DND-41 (cell line): ENCODE data around the gene TECPR2.

Source experiments
- ATAC-seq: fragments of 200-7000 bp; cut with Tn5 transposase; 3 replicates; pipeline ENCODE4 v1.9.1; 2021; ENCODE audit warnings: low read depth; ENCODE audit not compliant: insufficient read depth
- DNase-seq: peaks from one replicate; pipeline ENCODE4 v3.0.0-alpha.2; 2020
- H2AFZ ChIP-seq: 2 replicates; pipeline ENCODE4 v1.6.0; 2012; ENCODE audit warnings: low read depth, low read length
- H3K27ac ChIP-seq: 2 replicates; pipeline ENCODE4 v1.5.1; 2012; ENCODE audit warnings: low read length, inconsistent platforms
- H3K27me3 ChIP-seq: fragments of 200-600 bp; sonication (generic); 2 replicates; pipeline ENCODE4 v1.6.0; 2012; ENCODE audit warnings: low read length, mild to moderate bottlenecking, inconsistent platforms; ENCODE audit not compliant: insufficient read depth, poor library complexity
- H3K36me3 ChIP-seq: 2 replicates; pipeline ENCODE4 v1.5.1; 2012; ENCODE audit warnings: low read length, inconsistent platforms; ENCODE audit not compliant: insufficient read depth
- H3K4me1 ChIP-seq: 2 replicates; pipeline ENCODE4 v1.5.1; 2012; ENCODE audit warnings: mild to moderate bottlenecking, low read length; ENCODE audit not compliant: insufficient read depth
- H3K4me2 ChIP-seq: 2 replicates; pipeline ENCODE4 v1.6.0; 2012; ENCODE audit warnings: mild to moderate bottlenecking, moderate library complexity, low read length, inconsistent platforms; ENCODE audit not compliant: insufficient read depth
- H3K4me3 ChIP-seq, 2 experiments: fragments of 200-600 bp in 1 of 2; shearing (Covaris generic) in 1 of 2; 2 replicates each; pipeline ENCODE4 v1.5.1; 2012 to 2016; ENCODE audit warnings: inconsistent platforms in 2 of 2, low read length in 2 of 2, mild to moderate bottlenecking in 2 of 2, low read depth in 1 of 2, moderate library complexity in 1 of 2
- H3K79me2 ChIP-seq: 2 replicates; pipeline ENCODE4 v1.6.0; 2012; ENCODE audit warnings: low read length, inconsistent platforms; ENCODE audit not compliant: insufficient read depth
- H3K9ac ChIP-seq: 2 replicates; pipeline ENCODE4 v1.6.0; 2012; ENCODE audit warnings: low read depth, mild to moderate bottlenecking, inconsistent platforms, low read length, moderate library complexity
- H3K9me3 ChIP-seq: 2 replicates; pipeline ENCODE4 v1.5.1; 2012; ENCODE audit warnings: low read length, moderate library complexity, mild to moderate bottlenecking, inconsistent platforms; ENCODE audit not compliant: insufficient read depth, severe bottlenecking
- H4K20me1 ChIP-seq: 2 replicates; pipeline ENCODE4 v1.6.0; 2012; ENCODE audit warnings: low read length; ENCODE audit not compliant: insufficient read depth
- EZH2 ChIP-seq: IDR thresholded peaks from 3 replicates; pipeline ENCODE4 v1.6.1; 2012; ENCODE audit warnings: borderline replicate concordance, low read depth, mild to moderate bottlenecking, moderate library complexity, low read length, inconsistent platforms; ENCODE audit not compliant: severe bottlenecking
- TF ChIP-seq, protein P1 (sequence below): IDR thresholded peaks from 2 replicates; pipeline ENCODE4 v1.5.1; 2012; ENCODE audit warnings: borderline replicate concordance, low read length, moderate library complexity, mild to moderate bottlenecking; ENCODE audit not compliant: poor library complexity, severe bottlenecking; ENCODE audit errors: extremely low read depth

TECPR2 gene

GRCh38 chr14:102418169-102418852, 55.6 kb downstream of the TECPR2 start:
- no peak for DNase-seq
- no peaks in the 10 kb centered on the region for H3K9me3 ChIP-seq
- no peak overlapping the region for H3K9ac ChIP-seq
- no peak overlapping the region for H3K4me3 ChIP-seq
- TF ChIP-seq, protein P1, sequence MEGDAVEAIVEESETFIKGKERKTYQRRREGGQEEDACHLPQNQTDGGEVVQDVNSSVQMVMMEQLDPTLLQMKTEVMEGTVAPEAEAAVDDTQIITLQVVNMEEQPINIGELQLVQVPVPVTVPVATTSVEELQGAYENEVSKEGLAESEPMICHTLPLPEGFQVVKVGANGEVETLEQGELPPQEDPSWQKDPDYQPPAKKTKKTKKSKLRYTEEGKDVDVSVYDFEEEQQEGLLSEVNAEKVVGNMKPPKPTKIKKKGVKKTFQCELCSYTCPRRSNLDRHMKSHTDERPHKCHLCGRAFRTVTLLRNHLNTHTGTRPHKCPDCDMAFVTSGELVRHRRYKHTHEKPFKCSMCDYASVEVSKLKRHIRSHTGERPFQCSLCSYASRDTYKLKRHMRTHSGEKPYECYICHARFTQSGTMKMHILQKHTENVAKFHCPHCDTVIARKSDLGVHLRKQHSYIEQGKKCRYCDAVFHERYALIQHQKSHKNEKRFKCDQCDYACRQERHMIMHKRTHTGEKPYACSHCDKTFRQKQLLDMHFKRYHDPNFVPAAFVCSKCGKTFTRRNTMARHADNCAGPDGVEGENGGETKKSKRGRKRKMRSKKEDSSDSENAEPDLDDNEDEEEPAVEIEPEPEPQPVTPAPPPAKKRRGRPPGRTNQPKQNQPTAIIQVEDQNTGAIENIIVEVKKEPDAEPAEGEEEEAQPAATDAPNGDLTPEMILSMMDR: no peak
- no peak for TF ChIP-seq EZH2
- H3K79me2 ChIP-seq: no peaks in the 10 kb centered on the region
- no peak overlapping the region for H3K4me2 ChIP-seq
- no peaks in the 10 kb centered on the region for H4K20me1 ChIP-seq
- H2AFZ ChIP-seq: no peak overlapping the region
- H3K27me3 ChIP-seq: no peaks in the 10 kb centered on the region
- H3K27ac ChIP-seq: no peak overlapping the region
- 0 out of 2 replicates have a peak, but pooled peaks cover 6% of the 10 kb centered on the region for H3K36me3 ChIP-seq
- no peak for ATAC-seq
- no peaks in the 10 kb centered on the region for H3K4me1 ChIP-seq

DNA sequence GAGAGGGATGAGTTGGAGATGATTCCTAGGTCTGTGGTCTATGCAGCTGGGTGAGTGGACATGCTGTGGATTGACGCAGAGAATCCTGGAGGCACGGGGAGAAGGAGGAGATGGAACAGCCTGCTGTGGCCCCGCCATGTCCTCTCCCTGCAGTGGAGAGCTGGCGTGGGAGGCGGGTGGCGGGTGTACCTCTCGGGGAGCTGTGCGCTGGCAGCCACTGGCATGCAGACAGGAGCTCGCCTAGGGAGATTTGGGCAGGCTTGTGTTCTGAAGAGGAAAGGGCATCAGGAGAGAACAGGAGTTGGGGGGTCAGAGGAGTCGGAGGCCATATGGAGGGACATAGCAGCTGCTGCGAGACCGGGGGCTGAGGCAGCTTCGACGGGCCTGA, 56.1 kb downstream of the TECPR2 start:
- Histone ChIP-seq H3K4me1 (no peaks in the 10 kb centered on the region), H3K9ac (no peak overlapping the region), H4K20me1 (no peaks in the 10 kb centered on the region), H2AFZ (no peak overlapping the region), H3K36me3 (0 out of 2 replicates have a peak, but pooled peaks cover 6% of the 10 kb centered on the region), H3K4me3 (no peak overlapping the region), H3K9me3 (no peaks in the 10 kb centered on the region), H3K27me3 (no peaks in the 10 kb centered on the region), H3K4me2 (no peak overlapping the region), H3K27ac (no peak overlapping the region), H3K79me2 (no peaks in the 10 kb centered on the region)
- TF ChIP-seq EZH2: no peak
- TF ChIP-seq, protein P1: no peak
- DNase-seq (no peak), ATAC-seq (no peak)

DNA sequence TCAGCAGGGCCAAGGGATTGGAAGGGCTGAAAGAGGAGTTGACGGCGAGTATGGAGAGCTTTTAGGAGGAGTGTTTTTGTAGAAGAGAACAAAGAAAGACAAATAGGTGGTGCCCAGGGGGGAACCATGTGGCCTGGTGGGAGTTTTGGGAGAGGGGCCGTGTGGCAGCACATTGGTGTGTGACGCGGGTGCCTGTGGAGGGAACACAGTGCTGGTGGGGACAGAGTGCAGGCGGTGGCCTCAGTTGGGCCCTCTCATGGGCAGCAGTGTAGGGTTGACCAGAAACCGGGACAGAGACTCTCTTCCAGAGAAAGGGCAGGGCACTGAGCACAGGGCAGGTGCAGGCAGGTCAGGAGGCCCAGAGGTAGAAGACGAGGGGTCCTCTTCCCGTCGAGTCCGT, 56.5 kb downstream of the TECPR2 start:
- no peaks in the 10 kb centered on the region for H3K27me3 ChIP-seq
- H3K4me1 ChIP-seq: no peaks in the 10 kb centered on the region
- TF ChIP-seq, protein P1: no peak
- no peak for TF ChIP-seq EZH2
- no peak for DNase-seq
- no peak overlapping the region for H2AFZ ChIP-seq
- no peak overlapping the region for H3K4me2 ChIP-seq
- no peaks in the 10 kb centered on the region for H3K79me2 ChIP-seq
- ATAC-seq: no peak
- H3K36me3 ChIP-seq: 0 out of 2 replicates have a peak, but pooled peaks cover 6% of the 10 kb centered on the region
- no peaks in the 10 kb centered on the region for H3K9me3 ChIP-seq
- no peak overlapping the region for H3K4me3 ChIP-seq
- no peak overlapping the region for H3K27ac ChIP-seq
- no peaks in the 10 kb centered on the region for H4K20me1 ChIP-seq
- H3K9ac ChIP-seq: no peak overlapping the region
